Choroid plexus epithelial cell (primary cell): ENCODE results near the gene RLF.
A peak's percentile ranks its signal among the peaks of the same experiment; 100 is the strongest.

Experiments used
- DNase-seq: peaks from one replicate; pipeline ENCODE4 v3.0.0-alpha.2; 2010; ENCODE audit warnings: low read depth
- H3K4me3 ChIP-seq: 2 replicates; pipeline ENCODE4 v1.5.1; 2011; ENCODE audit warnings: low read depth, mild to moderate bottlenecking, control low read depth, low read length, moderate library complexity
- TF ChIP-seq, protein P1 (sequence below): conservative IDR thresholded peaks from 2 replicates; pipeline ENCODE4 v1.5.1; 2011; ENCODE audit warnings: low read depth, mild to moderate bottlenecking, control low read depth, inconsistent platforms, low read length, moderate library complexity

Gene RLF

DNA sequence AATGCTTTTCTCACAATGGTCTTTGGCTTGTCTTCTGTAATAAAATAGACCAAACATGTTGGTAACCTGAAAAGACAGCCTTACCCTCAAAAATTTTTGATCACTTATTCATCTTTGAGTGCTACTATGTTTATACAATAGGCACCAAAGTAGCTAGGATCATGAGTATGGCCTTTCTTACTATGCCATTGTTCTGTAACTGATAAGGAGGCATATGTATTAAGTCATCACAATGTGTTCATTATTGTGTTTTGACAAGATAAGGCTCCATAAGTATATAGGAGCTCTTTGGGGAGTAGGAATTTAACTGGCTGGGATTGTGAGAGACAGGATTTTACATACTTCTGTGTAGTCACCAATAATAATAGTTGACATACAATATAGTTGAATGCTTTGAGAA is 87.2 kb downstream of the RLF start:
- no peak overlapping the region for H3K4me3 ChIP-seq
- TF ChIP-seq, protein P1, sequence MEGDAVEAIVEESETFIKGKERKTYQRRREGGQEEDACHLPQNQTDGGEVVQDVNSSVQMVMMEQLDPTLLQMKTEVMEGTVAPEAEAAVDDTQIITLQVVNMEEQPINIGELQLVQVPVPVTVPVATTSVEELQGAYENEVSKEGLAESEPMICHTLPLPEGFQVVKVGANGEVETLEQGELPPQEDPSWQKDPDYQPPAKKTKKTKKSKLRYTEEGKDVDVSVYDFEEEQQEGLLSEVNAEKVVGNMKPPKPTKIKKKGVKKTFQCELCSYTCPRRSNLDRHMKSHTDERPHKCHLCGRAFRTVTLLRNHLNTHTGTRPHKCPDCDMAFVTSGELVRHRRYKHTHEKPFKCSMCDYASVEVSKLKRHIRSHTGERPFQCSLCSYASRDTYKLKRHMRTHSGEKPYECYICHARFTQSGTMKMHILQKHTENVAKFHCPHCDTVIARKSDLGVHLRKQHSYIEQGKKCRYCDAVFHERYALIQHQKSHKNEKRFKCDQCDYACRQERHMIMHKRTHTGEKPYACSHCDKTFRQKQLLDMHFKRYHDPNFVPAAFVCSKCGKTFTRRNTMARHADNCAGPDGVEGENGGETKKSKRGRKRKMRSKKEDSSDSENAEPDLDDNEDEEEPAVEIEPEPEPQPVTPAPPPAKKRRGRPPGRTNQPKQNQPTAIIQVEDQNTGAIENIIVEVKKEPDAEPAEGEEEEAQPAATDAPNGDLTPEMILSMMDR = no peak
- DNase-seq = no peak

DNA sequence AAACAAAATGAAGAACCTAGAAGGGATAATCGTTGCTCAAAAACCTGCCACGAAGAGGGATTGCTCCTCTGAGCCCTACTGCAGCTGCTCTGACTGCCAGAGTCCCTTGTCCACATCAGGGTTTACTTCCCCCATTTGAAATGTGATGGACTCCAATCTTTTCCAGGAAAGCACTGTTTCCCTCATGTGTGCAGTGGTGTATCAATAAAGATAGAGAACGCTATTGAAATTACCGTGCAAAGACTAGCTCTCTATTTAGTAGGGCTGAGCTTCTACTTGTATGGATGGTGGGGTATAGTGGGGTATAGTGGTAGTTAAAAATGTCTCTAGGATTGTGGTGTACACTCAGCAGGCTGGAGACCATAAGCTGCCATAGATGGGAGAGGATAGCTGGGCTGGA is 90.3 kb downstream of the RLF start:
- H3K4me3 ChIP-seq = no peak overlapping the region
- TF ChIP-seq, protein P1 = no peak
- DNase-seq = no peak

DNA sequence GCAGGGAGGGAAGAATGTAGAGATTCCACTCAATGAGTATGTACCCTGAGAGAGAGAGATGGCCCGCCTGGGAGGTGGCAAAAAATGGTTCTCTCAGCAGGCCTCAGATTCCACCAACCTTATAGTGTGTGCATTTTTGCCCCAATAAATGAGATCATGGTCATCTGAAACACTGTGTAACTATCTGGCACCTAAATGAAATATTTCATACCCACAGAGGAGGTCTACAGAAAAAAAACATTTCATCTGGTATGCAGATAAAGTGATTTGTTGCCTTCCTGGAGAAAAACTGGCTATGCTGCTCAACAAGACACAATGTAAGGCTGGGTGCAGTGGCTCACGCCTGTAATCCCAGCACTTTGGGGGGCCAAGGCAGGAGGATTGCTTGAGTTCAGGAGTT is 91.4 kb downstream of the RLF start:
- DNase-seq = peak; percentile 15
- no peak overlapping the region for H3K4me3 ChIP-seq
- TF ChIP-seq, protein P1 = no peak

DNA sequence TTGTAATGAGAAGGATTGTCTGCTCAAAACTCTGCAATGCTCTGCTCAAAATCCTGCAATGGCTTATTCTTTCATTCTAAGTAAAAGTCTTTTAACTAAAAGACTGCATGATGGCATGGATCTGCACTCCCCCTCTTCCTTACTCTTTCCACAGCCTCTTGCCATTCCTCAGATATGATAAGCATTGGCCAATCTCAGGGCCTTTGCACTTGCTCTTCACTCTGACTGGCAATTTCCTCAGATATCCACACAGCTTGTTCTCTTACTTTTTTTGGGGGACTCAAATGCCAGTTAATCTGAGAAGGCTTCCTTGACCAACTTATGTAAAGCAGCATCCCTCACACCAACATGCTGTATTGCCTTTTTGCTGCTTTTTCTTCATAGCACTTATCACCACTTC is 94.0 kb downstream of the RLF start:
- no peak overlapping the region for H3K4me3 ChIP-seq

DNA sequence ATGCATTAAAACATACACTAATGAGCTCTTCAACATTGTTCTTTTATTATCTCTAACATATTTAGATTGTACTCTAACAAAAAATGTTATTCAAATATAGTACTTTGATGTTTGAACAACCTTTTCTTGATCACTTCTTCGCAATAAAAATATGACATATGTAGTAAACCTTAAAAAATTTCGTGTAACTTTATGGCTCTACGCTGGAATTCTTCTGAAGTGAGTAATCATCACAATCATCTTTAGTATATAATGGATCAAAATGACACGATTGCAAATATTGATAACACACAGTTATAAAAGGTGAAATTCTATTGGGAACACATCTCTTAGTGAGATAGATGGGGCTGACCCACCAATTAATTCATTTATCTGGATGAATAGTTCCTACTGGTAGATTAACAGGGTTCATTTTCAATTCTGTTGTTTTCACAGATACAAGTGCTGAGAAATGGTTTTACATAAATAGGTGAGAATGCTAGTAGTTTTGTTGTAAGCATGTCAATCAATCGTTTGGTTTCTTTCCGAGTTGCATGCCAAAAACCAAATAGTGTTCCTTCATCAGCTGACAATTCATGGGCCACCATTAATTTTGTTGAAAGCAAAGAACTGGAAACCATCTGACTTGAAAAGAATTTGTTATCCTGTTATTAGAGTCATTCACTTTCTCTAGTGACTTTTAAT is 95.4 kb downstream of the RLF start:
- TF ChIP-seq, protein P1 = no peak
- peak overlapping the region; percentile 92 for H3K4me3 ChIP-seq
- DNase-seq = peak; percentile 10

More for the DNA sequence above, 94.0 kb downstream of the RLF start:
- TF ChIP-seq, protein P1 = no peak
- DNase-seq = no peak

DNA sequence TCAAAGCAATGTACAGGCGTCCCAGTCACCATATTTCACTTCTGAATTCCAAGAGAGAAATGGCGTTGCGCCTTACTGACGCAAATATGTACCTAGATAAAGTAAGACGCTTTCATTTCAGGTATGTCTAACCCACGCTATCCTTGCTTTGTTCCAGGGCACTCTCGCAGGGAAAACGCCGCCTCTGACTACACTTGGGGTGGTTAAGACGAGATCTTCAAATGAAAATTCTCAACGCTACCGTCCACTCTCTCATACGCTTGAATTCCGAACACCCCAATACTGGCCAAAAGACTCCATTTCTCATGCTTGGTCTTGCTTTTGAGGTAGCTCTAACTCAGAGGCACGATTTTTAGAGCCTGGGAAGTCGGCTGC is 96.1 kb downstream of the RLF start:
- TF ChIP-seq, protein P1 = no peak
- DNase-seq = no peak
- peak overlapping the region; percentile 92 for H3K4me3 ChIP-seq
